SK-N-SH (cell line): ENCODE measurements around the gene SLC44A2.

Source experiments
- CHD2 ChIP-seq: fragments of 150-350 bp; IDR thresholded peaks from 2 replicates; pipeline ENCODE4 v1.6.1; 2018; ENCODE audit warnings: low read length; ENCODE audit not compliant: partially characterized antibody
- ELF1 ChIP-seq: IDR thresholded peaks from 2 replicates; pipeline ENCODE4 v1.4.0; 2012
- EP300 ChIP-seq, 2 experiments: IDR thresholded peaks; 2 replicates each; pipeline versions ENCODE4 v1.4.0 to v1.6.1; 2012; ENCODE audit warnings: borderline replicate concordance in 1 of 2, low read depth in 1 of 2, low read length in 1 of 2
- GABPA ChIP-seq: IDR thresholded peaks from 2 replicates; pipeline ENCODE4 v1.4.0; 2012; ENCODE audit warnings: low read depth, mild to moderate bottlenecking
- JUND ChIP-seq: IDR thresholded peaks from 2 replicates; pipeline ENCODE4 v1.4.0; 2012
- NFIC ChIP-seq: IDR thresholded peaks from 2 replicates; pipeline ENCODE4 v1.4.0; 2012; ENCODE audit warnings: borderline replicate concordance
- SIN3A ChIP-seq: IDR thresholded peaks from 2 replicates; pipeline ENCODE4 v1.6.1; 2012; ENCODE audit warnings: low read depth, mild to moderate bottlenecking, low read length, moderate library complexity, borderline replicate concordance
- TAF1 ChIP-seq: IDR thresholded peaks from 2 replicates; pipeline ENCODE4 v1.6.1; 2012; ENCODE audit warnings: low read depth, mild to moderate bottlenecking, low read length, moderate library complexity, borderline replicate concordance
- YY1 ChIP-seq: IDR thresholded peaks from 2 replicates; pipeline ENCODE4 v1.4.0; 2012; ENCODE audit warnings: low read depth, mild to moderate bottlenecking
- TF ChIP-seq, protein P1 (sequence below): IDR thresholded peaks from 2 replicates; pipeline ENCODE4 v1.4.0; 2012; ENCODE audit warnings: low read depth
- TF ChIP-seq, protein P2 (sequence below): fragments of 200-600 bp; sonication (generic); IDR thresholded peaks from 2 replicates; pipeline ENCODE4 v1.6.1; 2017; ENCODE audit warnings: antibody characterized with exemption, mild to moderate bottlenecking, moderate library complexity

DNA sequence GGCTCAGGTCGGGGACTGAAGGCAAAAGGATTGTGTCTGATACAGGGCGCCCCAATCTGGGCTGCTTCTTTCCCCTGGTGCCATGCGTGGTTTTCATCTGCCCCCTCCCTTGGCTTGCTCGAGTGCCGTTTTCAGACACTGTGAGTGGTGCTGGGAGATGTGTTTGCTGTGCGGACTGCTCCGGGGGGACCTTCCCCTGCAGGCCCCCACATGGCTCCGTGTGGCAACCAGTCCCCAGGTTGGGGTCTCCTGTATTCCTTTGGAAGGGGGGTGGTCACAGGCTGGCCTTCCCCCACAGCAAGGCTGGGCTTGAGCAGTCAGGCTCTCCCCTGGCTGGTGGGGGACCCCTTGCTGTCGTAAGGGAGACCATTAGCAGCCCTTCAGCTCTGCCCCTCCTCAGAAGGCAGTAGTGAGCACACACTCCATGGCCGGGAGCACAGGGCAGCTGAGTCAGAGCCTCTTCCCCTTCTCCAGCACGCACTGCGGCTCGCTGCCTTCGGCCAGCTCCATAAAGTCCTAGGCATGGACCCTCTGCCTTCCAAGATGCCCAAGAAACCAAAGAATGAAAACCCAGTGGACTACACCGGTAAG is 55.3 kb downstream of the SLC44A2 start:
- TF ChIP-seq, protein P1, sequence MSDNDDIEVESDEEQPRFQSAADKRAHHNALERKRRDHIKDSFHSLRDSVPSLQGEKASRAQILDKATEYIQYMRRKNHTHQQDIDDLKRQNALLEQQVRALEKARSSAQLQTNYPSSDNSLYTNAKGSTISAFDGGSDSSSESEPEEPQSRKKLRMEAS: no peak
- TF ChIP-seq, protein P2, sequence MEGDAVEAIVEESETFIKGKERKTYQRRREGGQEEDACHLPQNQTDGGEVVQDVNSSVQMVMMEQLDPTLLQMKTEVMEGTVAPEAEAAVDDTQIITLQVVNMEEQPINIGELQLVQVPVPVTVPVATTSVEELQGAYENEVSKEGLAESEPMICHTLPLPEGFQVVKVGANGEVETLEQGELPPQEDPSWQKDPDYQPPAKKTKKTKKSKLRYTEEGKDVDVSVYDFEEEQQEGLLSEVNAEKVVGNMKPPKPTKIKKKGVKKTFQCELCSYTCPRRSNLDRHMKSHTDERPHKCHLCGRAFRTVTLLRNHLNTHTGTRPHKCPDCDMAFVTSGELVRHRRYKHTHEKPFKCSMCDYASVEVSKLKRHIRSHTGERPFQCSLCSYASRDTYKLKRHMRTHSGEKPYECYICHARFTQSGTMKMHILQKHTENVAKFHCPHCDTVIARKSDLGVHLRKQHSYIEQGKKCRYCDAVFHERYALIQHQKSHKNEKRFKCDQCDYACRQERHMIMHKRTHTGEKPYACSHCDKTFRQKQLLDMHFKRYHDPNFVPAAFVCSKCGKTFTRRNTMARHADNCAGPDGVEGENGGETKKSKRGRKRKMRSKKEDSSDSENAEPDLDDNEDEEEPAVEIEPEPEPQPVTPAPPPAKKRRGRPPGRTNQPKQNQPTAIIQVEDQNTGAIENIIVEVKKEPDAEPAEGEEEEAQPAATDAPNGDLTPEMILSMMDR: no peak
- TF ChIP-seq CHD2 (no peak), SIN3A (no peak), JUND (no peak), EP300 (IDR thresholded peaks at IDR 0.05; ENCODE audit: borderline replicate concordance in 1 of 2, low read depth in 1 of 2, low read length in 1 of 2) (no peak), NFIC (no peak), ELF1 (no peak), TAF1 (no peak), YY1 (no peak), GABPA (no peak)
